Liver (tissue), 9 donors: ENCODE data around the gene NXPE3. TPM values are rescaled to one million over a fixed set of nuclear protein-coding genes. Genes with fewer than 3 reads are reported as not detected.

Experiments
- DNase-seq: peaks from one replicate; pipeline ENCODE4 v3.0.0-alpha.2; 2017; ENCODE audit warnings: low spot score
- H3K27ac ChIP-seq, 2 donors: one replicate each; pipeline ENCODE4 v1.7.0; 2013; ENCODE audit warnings: inconsistent platforms in 2 of 2, low read length in 2 of 2, control low read depth in 1 of 2, low read depth in 1 of 2, mild to moderate bottlenecking in 1 of 2
- H3K27me3 ChIP-seq, 4 donors: one replicate each; pipeline versions ENCODE4 v1.6.1 to v1.7.0; 2013; ENCODE audit warnings: low read length in 3 of 4, inconsistent platforms in 1 of 4, mild to moderate bottlenecking in 1 of 4, moderate library complexity in 1 of 4; ENCODE audit not compliant: control insufficient read depth in 4 of 4, insufficient read depth in 4 of 4
- H3K36me3 ChIP-seq, 4 donors: one replicate each; pipeline versions ENCODE4 v1.6.1 to v1.7.0; 2013; ENCODE audit warnings: low read length in 3 of 4, mild to moderate bottlenecking in 3 of 4, low read depth in 1 of 4, moderate library complexity in 1 of 4; ENCODE audit not compliant: control insufficient read depth in 4 of 4, insufficient read depth in 3 of 4
- H3K4me1 ChIP-seq, 4 donors: one replicate each; pipeline versions ENCODE4 v1.6.1 to v1.7.0; 2013; ENCODE audit warnings: low read length in 3 of 4, mild to moderate bottlenecking in 3 of 4, moderate library complexity in 1 of 4; ENCODE audit not compliant: control insufficient read depth in 4 of 4, insufficient read depth in 4 of 4
- H3K4me3 ChIP-seq, 3 donors: one replicate each; pipeline versions ENCODE4 v1.6.1 to v1.7.0; 2013; ENCODE audit warnings: low read length in 3 of 3, control low read depth in 1 of 3, low read depth in 1 of 3, mild to moderate bottlenecking in 1 of 3
- H3K9ac ChIP-seq, 2 donors: one replicate each; pipeline ENCODE4 v1.7.0; 2013; ENCODE audit warnings: low read length in 2 of 2, mild to moderate bottlenecking in 2 of 2, moderate library complexity in 2 of 2, control low read depth in 1 of 2, low read depth in 1 of 2
- H3K9me3 ChIP-seq, 4 donors: one replicate each; pipeline versions ENCODE4 v1.6.1 to v1.7.0; 2013; ENCODE audit warnings: low read length in 3 of 4; ENCODE audit not compliant: control insufficient read depth in 4 of 4
- ATF3 ChIP-seq: IDR thresholded peaks from 2 replicates; pipeline ENCODE4 v1.6.1; 2016; ENCODE audit warnings: antibody characterized with exemption
- CTCF ChIP-seq: fragments of 150-350 bp; IDR thresholded peaks from 2 replicates; pipeline ENCODE4 v1.5.1; 2017; ENCODE audit warnings: improper control_type of control experiment, low read depth, low read length; ENCODE audit not compliant: missing input control
- EGR1 ChIP-seq, 2 donors: IDR thresholded peaks; 2 replicates each; pipeline ENCODE4 v1.6.1; 2016 to 2018; ENCODE audit warnings: antibody characterized with exemption in 2 of 2, low read depth in 2 of 2
- FOXA1 ChIP-seq: IDR thresholded peaks from 2 replicates; pipeline ENCODE4 v1.6.1; 2016; ENCODE audit warnings: antibody characterized with exemption
- FOXA2 ChIP-seq: IDR thresholded peaks from 2 replicates; pipeline ENCODE4 v1.6.1; 2016; ENCODE audit warnings: antibody characterized with exemption
- GABPA ChIP-seq, 2 donors: IDR thresholded peaks in 1 of 2; conservative IDR thresholded peaks in 1 of 2; 2 replicates each; pipeline ENCODE4 v1.6.1; 2016; ENCODE audit warnings: antibody characterized with exemption in 2 of 2, mild to moderate bottlenecking in 1 of 2, moderate library complexity in 1 of 2
- HNF4A ChIP-seq, 2 donors: conservative IDR thresholded peaks; 2 replicates each; pipeline ENCODE4 v1.6.1; 2016; ENCODE audit warnings: antibody characterized with exemption in 2 of 2, mild to moderate bottlenecking in 2 of 2
- HNF4G ChIP-seq: IDR thresholded peaks from 2 replicates; pipeline ENCODE4 v1.6.1; 2016; ENCODE audit warnings: antibody characterized with exemption
- JUND ChIP-seq, 2 donors: IDR thresholded peaks; 2 replicates each; pipeline ENCODE4 v1.6.1; 2016; ENCODE audit warnings: antibody characterized with exemption in 2 of 2
- MAX ChIP-seq: IDR thresholded peaks from 2 replicates; pipeline ENCODE4 v1.6.1; 2016; ENCODE audit warnings: antibody characterized with exemption
- NR2F2 ChIP-seq: IDR thresholded peaks from 2 replicates; pipeline ENCODE4 v1.6.1; 2016; ENCODE audit warnings: antibody characterized with exemption
- RAD21 ChIP-seq, 2 donors: IDR thresholded peaks; 2 replicates each; pipeline ENCODE4 v1.6.1; 2016; ENCODE audit warnings: antibody characterized with exemption in 2 of 2, mild to moderate bottlenecking in 2 of 2
- REST ChIP-seq: IDR thresholded peaks from 2 replicates; pipeline ENCODE4 v1.6.1; 2016; ENCODE audit warnings: antibody characterized with exemption, mild to moderate bottlenecking
- RXRA ChIP-seq, 2 donors: IDR thresholded peaks; 2 replicates each; pipeline ENCODE4 v1.6.1; 2017 to 2018; ENCODE audit warnings: antibody characterized with exemption in 2 of 2, mild to moderate bottlenecking in 1 of 2
- SP1 ChIP-seq: IDR thresholded peaks from 2 replicates; pipeline ENCODE4 v1.6.1; 2018; ENCODE audit warnings: antibody characterized with exemption, mild to moderate bottlenecking
- YY1 ChIP-seq: IDR thresholded peaks from 2 replicates; pipeline ENCODE4 v1.6.1; 2016; ENCODE audit warnings: antibody characterized with exemption, mild to moderate bottlenecking
- ZBTB33 ChIP-seq: IDR thresholded peaks from 2 replicates; pipeline ENCODE4 v1.6.1; 2016; ENCODE audit warnings: antibody characterized with exemption
- WGBS: extraction: QIAGEN DNeasy Blood & Tissue Kit; methylation state at CpG from one replicate; pipeline ENCODE4 v1.1.7; 2013; 5-methylcytosine and 5-hydroxymethylcytosine counted together
- polyA plus RNA-seq, 2 donors: library from polyadenylated mRNA; stranded (reverse) in 1 of 2; unstranded in 1 of 2; fragments of 200-250 nt in 1 of 2; fragments of >200 nt in 1 of 2; fragmentation: Nextera tagmentation in 1 of 2; extraction: Ambion mirVana in 1 of 2; gene quantifications; one replicate each; pipeline versions ENCODE4 v1.2.1 to v1.2.3, GENCODE V29; 2013 to 2015
- total RNA-seq, 2 donors: library from RNA; depleted of rRNA; stranded (reverse); fragments of >200 nt; gene quantifications; one replicate each; pipeline ENCODE4 v1.2.3, GENCODE V29; 2014
- donor health status: healthy.
- donor health status: healthy.
- donor health status: healthy.
- donor health status: healthy.
- donor health status: healthy.

NXPE3 gene
- total and polyA plus RNA-seq, 4 donors = 1.1 to 2.7 (median 1.7) TPM

- no peaks in the 10 kb centered on the region for H3K27me3 ChIP-seq
- TF ChIP-seq FOXA2 (no peak), RAD21 (IDR thresholded peaks at IDR 0.05) (no peak), YY1 (no peak), FOXA1 (no peak), SP1 (no peak), NR2F2 (no peak), ATF3 (no peak), RXRA (IDR thresholded peaks at IDR 0.05) (no peak), MAX (no peak), CTCF (no peak), HNF4A (conservative IDR thresholded peaks at IDR 0.05) (no peak), ZBTB33 (no peak), REST (no peak)
- H3K4me1 ChIP-seq = peaks cover 0 to 7% (median 5%) of the 10 kb centered on the region in 4 donors
- H3K4me3 ChIP-seq = no peak overlapping the region
- no peak overlapping the region for H3K9ac ChIP-seq
- DNase-seq = no peak
- H3K9me3 ChIP-seq = no peaks in the 10 kb centered on the region
- no peak overlapping the region for H3K27ac ChIP-seq
- no peaks in the 10 kb centered on the region for H3K36me3 ChIP-seq
- WGBS = 98% methylated on average over 1 of the region's 1 CpG
Observed at GRCh38 chr3:101806491-101806890, 27.5 kb downstream of the NXPE3 start.

GRCh38 chr3:101807888-101808287, 28.9 kb downstream of the NXPE3 start:
- WGBS = 84% methylated on average over 2 of the region's 2 CpGs
- no peaks in the 10 kb centered on the region for H3K9me3 ChIP-seq
- no peaks in the 10 kb centered on the region for H3K27me3 ChIP-seq
- no peak for DNase-seq
- H3K27ac ChIP-seq = no peak overlapping the region
- H3K36me3 ChIP-seq = no peaks in the 10 kb centered on the region
- H3K9ac ChIP-seq = no peak overlapping the region
- H3K4me3 ChIP-seq = no peak overlapping the region
- peaks cover 0 to 7% (median 5%) of the 10 kb centered on the region in 4 donors for H3K4me1 ChIP-seq
- no peak for TF ChIP-seq HNF4G
- TF ChIP-seq FOXA1 = no peak
- no peak for TF ChIP-seq NR2F2
- TF ChIP-seq EGR1 (IDR thresholded peaks at IDR 0.05; ENCODE audit: low read depth in 2 of 2) = no peak
- TF ChIP-seq YY1 = no peak
- no peak for TF ChIP-seq RAD21 (IDR thresholded peaks at IDR 0.05)
- no peak for TF ChIP-seq ATF3
- no peak for TF ChIP-seq REST
- TF ChIP-seq HNF4A (conservative IDR thresholded peaks at IDR 0.05) = no peak
- TF ChIP-seq ZBTB33 = no peak
- no peak for TF ChIP-seq GABPA (IDR thresholded peaks at IDR 0.05 in 1 of 2, conservative IDR thresholded peaks at IDR 0.05 in 1 of 2)
- TF ChIP-seq RXRA (IDR thresholded peaks at IDR 0.05) = no peak
- no peak for TF ChIP-seq JUND (IDR thresholded peaks at IDR 0.05)
- TF ChIP-seq MAX = no peak
